Nephron progenitor cell (in vitro differentiated cells): Measurements from ENCODE around the gene NEUROG3.
"Not testable (repeated sequence)": the region's sequence is repeated elsewhere in the genome, so short reads cannot be mapped to it uniquely, and the experiment has no call there.

Experiments used
- DNase-seq: peaks from one replicate; pipeline ENCODE4 v3.0.0; 2021
- H3K27ac Mint-ChIP-seq: 2 replicates; pipeline ENCODE4 v1.8.0; 2021; ENCODE audit warnings: mild to moderate bottlenecking, moderate library complexity, mixed read lengths
- H3K27me3 Mint-ChIP-seq: 2 replicates; pipeline ENCODE4 v1.8.0; 2021; ENCODE audit warnings: mild to moderate bottlenecking, low read depth, mixed read lengths; ENCODE audit not compliant: poor library complexity
- H3K36me3 Mint-ChIP-seq: 2 replicates; pipeline ENCODE4 v1.8.0; 2021; ENCODE audit warnings: low read depth, mixed read lengths
- H3K4me1 Mint-ChIP-seq: 2 replicates; pipeline ENCODE4 v1.8.0; 2021; ENCODE audit warnings: mixed read lengths
- H3K4me3 Mint-ChIP-seq: 2 replicates; pipeline ENCODE4 v1.8.0; 2021; ENCODE audit warnings: mild to moderate bottlenecking, moderate library complexity, mixed read lengths
- H3K9me3 Mint-ChIP-seq: 2 replicates; pipeline ENCODE4 v1.8.0; 2021; ENCODE audit warnings: mild to moderate bottlenecking, moderate library complexity, mixed read lengths
- TF ChIP-seq, protein P1 (sequence below): fragments of 200-600 bp; sonication (generic); IDR thresholded peaks from 2 replicates; pipeline ENCODE4 v1.5.0; 2021; ENCODE audit warnings: antibody characterized with exemption

Gene NEUROG3

DNA sequence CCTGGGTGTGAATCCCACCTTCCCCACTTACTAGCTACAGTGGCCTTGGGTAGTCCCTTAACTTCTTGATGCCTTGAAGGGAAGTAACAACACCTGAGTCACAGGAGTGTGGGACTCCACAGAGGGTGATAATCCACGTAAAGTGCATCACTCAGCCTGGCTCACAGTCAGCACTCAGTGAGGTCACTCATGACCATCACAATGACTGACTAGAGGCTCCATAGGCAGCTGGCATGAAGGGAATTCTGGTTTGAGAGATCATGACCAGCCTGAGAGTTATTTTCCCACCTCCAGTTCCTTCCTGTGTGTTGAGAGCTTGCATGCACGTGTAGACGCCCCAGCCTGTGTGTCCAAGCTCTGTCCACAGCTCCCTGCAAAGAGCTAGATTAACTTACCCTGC is 34.8 kb downstream of the NEUROG3 start:
- TF ChIP-seq, protein P1, sequence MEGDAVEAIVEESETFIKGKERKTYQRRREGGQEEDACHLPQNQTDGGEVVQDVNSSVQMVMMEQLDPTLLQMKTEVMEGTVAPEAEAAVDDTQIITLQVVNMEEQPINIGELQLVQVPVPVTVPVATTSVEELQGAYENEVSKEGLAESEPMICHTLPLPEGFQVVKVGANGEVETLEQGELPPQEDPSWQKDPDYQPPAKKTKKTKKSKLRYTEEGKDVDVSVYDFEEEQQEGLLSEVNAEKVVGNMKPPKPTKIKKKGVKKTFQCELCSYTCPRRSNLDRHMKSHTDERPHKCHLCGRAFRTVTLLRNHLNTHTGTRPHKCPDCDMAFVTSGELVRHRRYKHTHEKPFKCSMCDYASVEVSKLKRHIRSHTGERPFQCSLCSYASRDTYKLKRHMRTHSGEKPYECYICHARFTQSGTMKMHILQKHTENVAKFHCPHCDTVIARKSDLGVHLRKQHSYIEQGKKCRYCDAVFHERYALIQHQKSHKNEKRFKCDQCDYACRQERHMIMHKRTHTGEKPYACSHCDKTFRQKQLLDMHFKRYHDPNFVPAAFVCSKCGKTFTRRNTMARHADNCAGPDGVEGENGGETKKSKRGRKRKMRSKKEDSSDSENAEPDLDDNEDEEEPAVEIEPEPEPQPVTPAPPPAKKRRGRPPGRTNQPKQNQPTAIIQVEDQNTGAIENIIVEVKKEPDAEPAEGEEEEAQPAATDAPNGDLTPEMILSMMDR, result no peak
- Mint-ChIP-seq H3K4me3 (no peak overlapping the region), H3K36me3 (peaks cover 15% of the 10 kb centered on the region), H3K9me3 (peaks cover 62% of the 10 kb centered on the region), H3K27ac (no peak overlapping the region), H3K27me3 (peaks cover 22% of the 10 kb centered on the region), H3K4me1 (no peaks in the 10 kb centered on the region)
- DNase-seq, result no peak

DNA sequence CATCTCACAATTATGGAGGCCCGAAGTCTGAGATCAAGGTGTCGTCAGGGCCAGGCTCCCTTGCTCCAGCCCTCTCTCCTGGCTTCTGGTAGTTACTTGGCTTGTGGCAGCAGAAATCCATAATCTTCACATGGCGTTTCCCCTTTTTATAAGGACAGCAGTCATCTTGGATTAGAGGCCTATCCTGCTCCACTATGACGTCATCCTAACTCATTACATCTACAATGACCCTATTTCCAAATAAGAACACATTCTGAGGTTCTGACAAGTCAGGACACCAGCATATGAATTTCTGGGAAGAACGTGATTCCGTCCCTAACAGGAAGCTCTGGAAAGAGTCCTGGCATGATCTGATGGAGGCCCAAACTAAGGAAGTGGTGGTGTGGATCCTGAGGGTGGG is 35.8 kb downstream of the NEUROG3 start:
- no peaks in the 10 kb centered on the region for H3K4me1 Mint-ChIP-seq
- H3K9me3 Mint-ChIP-seq, result peaks cover 63% of the 10 kb centered on the region
- TF ChIP-seq, protein P1, result no peak
- DNase-seq, result no peak
- no peak overlapping the region for H3K4me3 Mint-ChIP-seq
- H3K27me3 Mint-ChIP-seq, result peaks cover 23% of the 10 kb centered on the region
- H3K27ac Mint-ChIP-seq, result no peak overlapping the region
- H3K36me3 Mint-ChIP-seq, result peaks cover 14% of the 10 kb centered on the region

DNA sequence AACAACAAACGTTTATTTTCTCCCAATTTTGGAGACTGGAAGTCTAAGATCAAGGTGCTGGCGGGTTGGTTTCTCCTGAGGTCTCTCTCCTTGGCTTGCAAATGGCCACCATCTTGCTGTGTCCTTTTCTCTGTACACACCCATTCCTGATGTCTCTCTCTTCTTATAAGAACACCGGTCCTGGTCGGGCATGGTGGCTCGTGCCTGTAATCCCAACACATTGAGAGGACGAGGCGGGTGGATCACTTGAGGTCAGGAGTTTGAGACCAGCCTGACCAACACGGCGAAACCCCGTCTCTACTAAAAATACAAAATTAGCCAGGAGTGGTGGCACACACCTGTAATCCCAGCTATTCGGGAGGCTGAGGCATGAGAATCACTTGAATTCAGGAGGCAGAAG is 36.7 kb downstream of the NEUROG3 start:
- H3K4me3 Mint-ChIP-seq, H3K4me1 Mint-ChIP-seq, DNase-seq, H3K27ac Mint-ChIP-seq, H3K36me3 Mint-ChIP-seq: not testable (repeated sequence)
- Mint-ChIP-seq H3K9me3 (peaks cover 60% of the 10 kb centered on the region), H3K27me3 (peaks cover 25% of the 10 kb centered on the region)

DNA sequence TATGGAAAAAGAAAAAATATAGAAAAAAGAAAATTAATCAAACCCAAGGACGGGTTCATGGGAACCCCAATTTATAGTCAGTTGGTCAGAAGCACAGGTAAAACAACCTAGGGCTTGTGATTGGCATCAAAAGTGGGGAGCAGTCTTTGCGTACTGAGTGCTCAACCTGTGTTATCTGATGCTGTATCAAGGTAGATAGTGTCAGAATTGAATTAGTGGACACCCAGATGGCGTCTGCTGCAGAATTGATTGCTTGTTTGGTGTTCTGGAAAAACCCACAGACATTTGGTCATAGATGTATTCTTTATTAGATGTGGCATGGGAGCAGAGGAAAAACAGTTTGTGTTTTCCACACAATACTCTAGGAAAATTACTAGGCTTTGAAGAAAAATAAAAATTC is 39.6 kb downstream of the NEUROG3 start:
- DNase-seq, result no peak
- peaks cover 31% of the 10 kb centered on the region for H3K9me3 Mint-ChIP-seq
- H3K27ac Mint-ChIP-seq, result no peak overlapping the region
- peaks cover 20% of the 10 kb centered on the region for H3K27me3 Mint-ChIP-seq
- no peak overlapping the region for H3K4me3 Mint-ChIP-seq
- no peaks in the 10 kb centered on the region for H3K36me3 Mint-ChIP-seq
- TF ChIP-seq, protein P1, result no peak
- H3K4me1 Mint-ChIP-seq, result no peaks in the 10 kb centered on the region

DNA sequence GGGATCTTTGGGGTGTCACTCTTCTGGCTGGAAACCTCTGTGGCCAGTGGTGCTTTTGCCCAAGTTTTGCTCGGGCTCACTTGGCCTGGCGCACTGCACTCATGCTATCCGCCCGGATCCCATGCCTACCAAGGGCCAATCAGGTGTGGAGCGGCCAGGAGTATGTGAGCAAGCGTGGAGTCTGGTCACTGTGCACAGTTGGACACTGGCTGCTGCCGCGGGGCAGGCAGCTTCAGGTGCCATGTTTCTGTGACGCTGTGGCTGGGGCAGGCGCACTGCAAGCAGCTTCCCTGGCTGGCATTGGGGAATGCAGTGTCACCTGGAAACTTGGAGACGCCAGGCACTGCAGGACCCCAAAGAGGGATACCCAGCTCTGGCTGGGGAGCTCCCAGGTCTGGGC is 45.3 kb downstream of the NEUROG3 start:
- no peak for DNase-seq
- TF ChIP-seq, protein P1, result no peak
- no peaks in the 10 kb centered on the region for H3K36me3 Mint-ChIP-seq
- no peak overlapping the region for H3K4me3 Mint-ChIP-seq
- peaks cover 24% of the 10 kb centered on the region for H3K27me3 Mint-ChIP-seq
- no peak overlapping the region for H3K27ac Mint-ChIP-seq
- no peaks in the 10 kb centered on the region for H3K4me1 Mint-ChIP-seq
- peaks cover 10% of the 10 kb centered on the region for H3K9me3 Mint-ChIP-seq
